ENCODE results near the gene BCL3. TPM values are rescaled to one million over a fixed set of nuclear protein-coding genes. Genes with fewer than 3 reads are reported as not detected.
"Not testable (repeated sequence)": the region's sequence is repeated elsewhere in the genome, so short reads cannot be mapped to it uniquely, and the experiment has no call there.

The BCL3 gene
- total RNA-seq, 1 donor from 2014 or later: 44.3 TPM

- DNase-seq (ENCODE audit: low spot score): no peak
Measured at GRCh38 chr19:44757735-44758505, 9.4 kb downstream of the BCL3 start.

- DNase-seq (ENCODE audit: low spot score): no peak
Measured at GRCh38 chr19:44758596-44758995, 10.1 kb downstream of the BCL3 start.

- DNase-seq (ENCODE audit: low spot score): no peak
Measured at GRCh38 chr19:44759083-44759804, 10.7 kb downstream of the BCL3 start.

GRCh38 chr19:44762038-44762437, 13.5 kb downstream of the BCL3 start:
- no peak for DNase-seq (ENCODE audit: low spot score)

- DNase-seq (ENCODE audit: low spot score): no peak
Measured at GRCh38 chr19:44765033-44765948, 16.8 kb downstream of the BCL3 start.

GRCh38 chr19:44765949-44766335, 17.4 kb downstream of the BCL3 start:
- DNase-seq (ENCODE audit: low spot score): no peak

GRCh38 chr19:44767295-44768180, 19.0 kb downstream of the BCL3 start:
- no peak for DNase-seq (ENCODE audit: low spot score)

- peak; percentile 95 for DNase-seq (ENCODE audit: low spot score)
Measured at GRCh38 chr19:44770550-44771257, 22.2 kb downstream of the BCL3 start.

GRCh38 chr19:44772144-44772543, 23.6 kb downstream of the BCL3 start:
- not testable (repeated sequence) for DNase-seq (ENCODE audit: low spot score)

GRCh38 chr19:44772959-44773358, 24.5 kb downstream of the BCL3 start:
- DNase-seq (ENCODE audit: low spot score): no peak

GRCh38 chr19:44775676-44776240, 27.2 kb downstream of the BCL3 start:
- DNase-seq (ENCODE audit: low spot score): no peak

- DNase-seq (ENCODE audit: low spot score): peak; percentile 90
Measured at GRCh38 chr19:44776402-44777096, 28.0 kb downstream of the BCL3 start.

GRCh38 chr19:44777715-44778347, 29.3 kb downstream of the BCL3 start, which contains the start of gene CBLC:
Gene CBLC, plus strand, starts transcription at chr19:44777890. Its CDS starts 42 bp downstream, at chr19:44777932.
- DNase-seq (ENCODE audit: low spot score): peak; percentile 82

- no peak for DNase-seq (ENCODE audit: low spot score)
Measured at GRCh38 chr19:44779150-44779549, 30.6 kb downstream of the BCL3 start.

GRCh38 chr19:44781694-44782093, 33.2 kb downstream of the BCL3 start:
- DNase-seq (ENCODE audit: low spot score): not testable (repeated sequence)

- DNase-seq (ENCODE audit: low spot score): no peak
Measured at GRCh38 chr19:44782729-44783128, 34.2 kb downstream of the BCL3 start.

- DNase-seq (ENCODE audit: low spot score): no peak
Measured at GRCh38 chr19:44783545-44783944, 35.0 kb downstream of the BCL3 start.

- DNase-seq (ENCODE audit: low spot score): no peak
Measured at GRCh38 chr19:44785271-44785670, 36.8 kb downstream of the BCL3 start.

- no peak for DNase-seq (ENCODE audit: low spot score)
Measured at GRCh38 chr19:44785993-44786392, 37.5 kb downstream of the BCL3 start.
